Measurements from ENCODE around the gene LPAR3.
A peak's percentile ranks its signal among the peaks of the same experiment; 100 is the strongest.

LPAR3 gene

GRCh38 chr1:84884671-84885389, 8.2 kb downstream of the LPAR3 start:
- TF ChIP-seq CTCF (conservative IDR thresholded peaks at IDR 0.05) (peak; percentile 28), ZFX (IDR thresholded peaks at IDR 0.05) (no peak)
- H3K27ac ChIP-seq = no peak overlapping the region

- TF ChIP-seq CTCF (conservative IDR thresholded peaks at IDR 0.05) = no peak
- no peak for TF ChIP-seq ZFX (IDR thresholded peaks at IDR 0.05)
- H3K27ac ChIP-seq = no peak overlapping the region
Observed at GRCh38 chr1:84883286-84883685, 9.7 kb downstream of the LPAR3 start.

GRCh38 chr1:84877592-84877991, 15.4 kb downstream of the LPAR3 start:
- TF ChIP-seq CTCF (conservative IDR thresholded peaks at IDR 0.05) = no peak
- no peak for TF ChIP-seq ZFX (IDR thresholded peaks at IDR 0.05)
- H3K27ac ChIP-seq = no peak overlapping the region

GRCh38 chr1:84876353-84876752, 16.7 kb downstream of the LPAR3 start:
- TF ChIP-seq ZFX (IDR thresholded peaks at IDR 0.05) (no peak), CTCF (conservative IDR thresholded peaks at IDR 0.05) (no peak)
- peak overlapping the region; percentile 33; the same call in 1 of the 2 replicates for H3K27ac ChIP-seq

- TF ChIP-seq ZFX (IDR thresholded peaks at IDR 0.05) (no peak), CTCF (conservative IDR thresholded peaks at IDR 0.05) (no peak)
- peak overlapping the region; percentile 95 for H3K27ac ChIP-seq
Observed at GRCh38 chr1:84873366-84873765, 19.6 kb downstream of the LPAR3 start.

- H3K27ac ChIP-seq = peak overlapping the region; percentile 19; the same call in 1 of the 2 replicates
- TF ChIP-seq ZFX (IDR thresholded peaks at IDR 0.05) = no peak
- no peak for TF ChIP-seq CTCF (conservative IDR thresholded peaks at IDR 0.05)
Observed at GRCh38 chr1:84872696-84873355, 20.2 kb downstream of the LPAR3 start.

GRCh38 chr1:84871181-84871580, 21.8 kb downstream of the LPAR3 start:
- no peak for TF ChIP-seq ZFX (IDR thresholded peaks at IDR 0.05)
- no peak for TF ChIP-seq CTCF (conservative IDR thresholded peaks at IDR 0.05)
- H3K27ac ChIP-seq = no peak overlapping the region
